ENCODE measurements around the gene OR10H1.
"Not testable (repeated sequence)": the region's sequence is repeated elsewhere in the genome, so short reads cannot be mapped to it uniquely, and the experiment has no call there.

Gene OR10H1

GRCh38 chr19:15836330-15837220, 21.1 kb upstream of the OR10H1 start:
- peak; percentile 98 for DNase-seq (ENCODE audit: low spot score)
- peak overlapping the region; percentile 92 for H3K4me3 ChIP-seq
- peak overlapping the region; percentile 97 to 99 for H3K27ac ChIP-seq
- TF ChIP-seq, protein P1, sequence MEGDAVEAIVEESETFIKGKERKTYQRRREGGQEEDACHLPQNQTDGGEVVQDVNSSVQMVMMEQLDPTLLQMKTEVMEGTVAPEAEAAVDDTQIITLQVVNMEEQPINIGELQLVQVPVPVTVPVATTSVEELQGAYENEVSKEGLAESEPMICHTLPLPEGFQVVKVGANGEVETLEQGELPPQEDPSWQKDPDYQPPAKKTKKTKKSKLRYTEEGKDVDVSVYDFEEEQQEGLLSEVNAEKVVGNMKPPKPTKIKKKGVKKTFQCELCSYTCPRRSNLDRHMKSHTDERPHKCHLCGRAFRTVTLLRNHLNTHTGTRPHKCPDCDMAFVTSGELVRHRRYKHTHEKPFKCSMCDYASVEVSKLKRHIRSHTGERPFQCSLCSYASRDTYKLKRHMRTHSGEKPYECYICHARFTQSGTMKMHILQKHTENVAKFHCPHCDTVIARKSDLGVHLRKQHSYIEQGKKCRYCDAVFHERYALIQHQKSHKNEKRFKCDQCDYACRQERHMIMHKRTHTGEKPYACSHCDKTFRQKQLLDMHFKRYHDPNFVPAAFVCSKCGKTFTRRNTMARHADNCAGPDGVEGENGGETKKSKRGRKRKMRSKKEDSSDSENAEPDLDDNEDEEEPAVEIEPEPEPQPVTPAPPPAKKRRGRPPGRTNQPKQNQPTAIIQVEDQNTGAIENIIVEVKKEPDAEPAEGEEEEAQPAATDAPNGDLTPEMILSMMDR (IDR thresholded peaks at IDR 0.05) = no peak

- Histone ChIP-seq H3K4me3 (peak overlapping the region; percentile 92), H3K27ac (peak overlapping the region; percentile 97 to 99)
- not testable (repeated sequence) for DNase-seq (ENCODE audit: low spot score)
Observed at GRCh38 chr19:15835565-15836329, 20.3 kb upstream of the OR10H1 start.

GRCh38 chr19:15834232-15834631, 18.8 kb upstream of the OR10H1 start:
- H3K4me3 ChIP-seq; H3K27ac ChIP-seq; DNase-seq (ENCODE audit: low spot score): not testable (repeated sequence)

DNA sequence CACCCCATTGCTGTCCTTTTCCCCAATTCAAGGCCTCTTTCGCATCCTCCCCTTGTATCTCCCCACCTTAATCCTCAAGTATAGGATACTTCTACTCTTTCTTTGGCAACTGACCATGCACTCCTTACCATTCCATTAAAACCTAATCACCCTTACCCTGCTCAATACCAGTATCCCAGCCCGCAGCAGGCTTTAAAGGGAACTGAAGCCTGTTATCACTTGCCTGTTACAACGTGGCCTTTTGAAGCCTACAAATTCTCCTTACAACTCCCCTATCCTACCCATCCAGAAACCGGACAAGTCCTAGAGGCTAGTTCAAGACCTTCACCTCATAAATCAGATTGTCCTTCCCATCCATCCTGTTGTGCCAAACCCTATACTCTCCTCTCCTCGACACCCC, 16.2 kb upstream of the OR10H1 start:
- no peak overlapping the region for H3K27ac ChIP-seq
- H3K4me3 ChIP-seq = no peak overlapping the region
- DNase-seq (ENCODE audit: low spot score) = no peak
- TF ChIP-seq, protein P1 (IDR thresholded peaks at IDR 0.05) = no peak

DNA sequence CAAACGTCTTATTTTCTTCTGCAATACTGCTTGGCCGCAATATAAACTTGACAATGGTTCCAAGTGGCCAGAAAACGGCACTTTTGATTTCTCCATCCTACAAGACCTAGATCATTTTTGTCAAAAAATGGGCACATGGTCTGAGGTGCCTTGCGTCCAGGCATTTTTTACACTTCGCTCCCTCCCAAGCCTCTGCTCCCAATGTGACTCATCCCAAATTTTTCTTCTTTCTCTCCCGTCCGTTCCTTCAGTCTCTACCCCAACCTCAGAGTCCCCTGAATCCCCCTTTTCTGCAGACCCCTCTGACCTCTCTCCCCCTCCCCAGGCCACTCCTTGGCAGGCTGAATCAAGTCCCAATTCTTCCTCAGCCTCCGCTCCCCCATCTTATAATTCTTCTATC, 14.3 kb upstream of the OR10H1 start:
- DNase-seq (ENCODE audit: low spot score) = no peak
- Histone ChIP-seq H3K27ac (no peak overlapping the region), H3K4me3 (no peak overlapping the region)
- TF ChIP-seq, protein P1 (IDR thresholded peaks at IDR 0.05) = no peak

- TF ChIP-seq, protein P1 (IDR thresholded peaks at IDR 0.05) = no peak
- Histone ChIP-seq H3K27ac (no peak overlapping the region), H3K4me3 (no peak overlapping the region)
- no peak for DNase-seq (ENCODE audit: low spot score)
Observed at GRCh38 chr19:15829306-15829698, 13.8 kb upstream of the OR10H1 start.

DNA sequence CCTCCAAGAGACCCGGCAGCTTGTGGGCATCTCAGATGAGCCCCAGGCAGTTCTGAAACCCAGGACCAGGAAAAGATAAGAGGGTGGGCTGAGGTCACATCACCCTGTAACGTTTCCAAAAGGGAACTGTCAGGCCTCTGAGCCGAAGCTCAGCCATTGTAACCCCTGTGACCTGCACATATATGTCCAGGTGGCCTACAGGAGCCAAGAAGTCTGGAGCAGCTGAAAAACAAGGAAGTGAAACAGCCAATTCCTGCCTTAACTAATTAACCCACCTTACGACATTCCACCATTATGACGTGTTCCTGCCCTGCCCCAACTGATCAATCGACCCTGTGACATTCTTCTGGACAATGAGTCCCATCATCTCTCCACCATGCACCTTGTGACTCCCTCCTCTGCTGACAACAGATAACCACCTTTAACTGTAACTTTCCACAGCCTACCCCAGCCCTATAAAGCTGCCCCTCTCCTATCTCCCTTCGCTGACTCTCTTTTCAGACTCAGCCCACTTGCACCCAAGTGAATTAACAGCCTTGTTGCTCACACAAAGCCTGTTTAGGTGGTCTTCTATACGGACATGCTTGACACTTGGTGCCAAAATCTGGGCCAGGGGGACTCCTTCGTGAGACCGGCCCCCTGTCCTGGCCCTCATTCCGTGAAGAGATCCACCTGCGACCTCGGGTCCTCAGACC, 13.3 kb upstream of the OR10H1 start:
- not testable (repeated sequence) for H3K4me3 ChIP-seq; DNase-seq (ENCODE audit: low spot score); H3K27ac ChIP-seq

DNA sequence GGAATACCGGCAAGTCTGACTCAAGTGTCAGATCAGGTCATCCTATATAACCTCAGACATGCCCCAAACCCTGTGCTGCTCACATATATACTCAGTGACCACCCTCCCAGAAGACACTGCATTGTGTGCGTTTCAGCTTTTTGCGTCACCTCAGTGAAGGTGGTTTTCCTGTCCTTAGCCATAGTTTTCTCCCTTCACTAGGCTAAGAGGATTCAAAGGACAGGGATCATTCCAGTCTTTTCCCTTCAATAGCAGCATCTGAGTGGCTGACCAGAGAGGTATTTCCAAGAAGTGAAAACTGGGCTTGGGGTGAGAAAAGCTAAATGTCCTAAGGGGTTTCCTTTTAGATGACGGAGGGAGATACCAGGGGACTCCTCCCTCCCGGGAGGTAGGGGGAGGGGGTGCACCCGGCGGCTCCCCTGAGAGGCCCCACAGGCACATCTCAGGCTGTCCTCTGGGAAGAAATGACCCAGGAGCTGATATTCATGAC, 12.7 kb upstream of the OR10H1 start:
- Histone ChIP-seq H3K27ac (no peak overlapping the region), H3K4me3 (no peak overlapping the region)
- TF ChIP-seq, protein P1 (IDR thresholded peaks at IDR 0.05) = no peak
- DNase-seq (ENCODE audit: low spot score) = no peak

Data from coronary artery (tissue), 2 donors.